SKM-1 treated with dmso at 0.1 percent for 144 hours (cell line): Measurements from ENCODE around the gene LRPPRC.

Source experiments
- DNase-seq: peaks from one replicate; lab custom pipeline; 2025; ENCODE audit not compliant: unreplicated experiment; lab: John Stamatoyannopoulos, UW

The LRPPRC gene

GRCh38 chr2:43872151-43872550 is 123.6 kb downstream of the LRPPRC start:
- no peak for DNase-seq

DNA sequence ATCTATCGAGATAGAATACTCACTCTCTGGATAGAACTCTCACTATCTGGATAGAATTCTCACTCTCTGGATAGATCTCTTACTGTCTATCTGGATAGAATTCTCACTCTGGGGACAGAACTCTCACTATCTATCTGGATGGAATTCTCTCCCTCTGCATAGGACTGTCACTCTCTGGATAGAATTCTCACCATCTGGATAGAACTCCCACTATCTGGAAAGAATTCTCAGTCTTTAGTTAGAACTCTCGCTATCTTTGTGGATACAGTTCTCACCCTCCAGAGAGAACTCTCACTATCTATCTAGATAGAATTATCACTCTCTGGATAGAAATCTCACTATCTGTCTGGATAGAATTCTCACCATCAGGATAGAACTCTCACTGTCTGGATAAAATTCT is 140.5 kb downstream of the LRPPRC start:
- DNase-seq: no peak

GRCh38 chr2:43854671-43855070 is 141.1 kb downstream of the LRPPRC start:
- no peak for DNase-seq

DNA sequence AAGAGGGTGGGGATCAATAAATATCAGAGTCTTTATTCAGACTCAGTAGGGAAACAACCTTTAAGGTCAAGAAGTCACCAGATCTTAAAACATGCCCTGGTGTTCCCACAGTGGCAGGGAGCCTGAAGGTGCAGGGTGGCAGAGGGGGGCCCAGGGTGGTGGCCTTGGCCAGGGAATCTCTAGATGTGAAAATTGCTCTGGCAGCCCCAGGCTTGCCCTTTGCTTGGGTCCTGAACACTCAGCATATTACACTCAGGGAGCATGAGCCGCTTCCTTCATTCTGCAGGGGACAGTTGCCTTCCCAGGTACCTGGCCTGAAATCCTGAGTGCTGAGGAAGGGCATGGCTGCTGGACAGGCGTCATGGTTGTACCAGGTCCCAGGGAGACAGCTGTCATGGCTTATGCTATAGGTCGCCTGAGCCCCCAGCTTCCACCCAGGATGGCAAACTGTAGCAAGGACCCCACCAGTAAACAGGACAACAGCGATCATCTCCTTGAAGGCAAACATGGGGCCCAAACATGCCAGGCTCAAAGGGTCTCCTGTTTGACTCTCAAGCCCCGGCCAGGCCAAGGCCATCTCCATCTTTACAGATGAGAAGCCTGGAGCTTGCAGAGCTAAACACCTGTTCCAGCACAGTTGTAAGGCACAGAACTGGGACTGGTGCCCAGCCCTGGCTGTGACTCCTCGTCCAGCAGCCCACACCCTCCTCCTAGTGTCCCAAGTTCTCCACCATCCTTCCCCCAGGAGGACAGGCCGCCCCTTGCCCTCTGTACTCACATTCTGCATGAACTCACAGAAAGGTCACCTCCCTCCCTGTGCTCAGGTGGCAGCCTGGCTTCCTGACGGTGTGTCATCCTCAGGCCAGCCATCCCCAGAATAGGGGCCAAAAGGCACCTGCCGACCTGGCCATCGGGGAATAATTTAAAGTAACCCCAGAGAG is 142.4 kb downstream of the LRPPRC start:
- DNase-seq: no peak

GRCh38 chr2:43852196-43852730 is 143.5 kb downstream of the LRPPRC start:
- DNase-seq: no peak

DNA sequence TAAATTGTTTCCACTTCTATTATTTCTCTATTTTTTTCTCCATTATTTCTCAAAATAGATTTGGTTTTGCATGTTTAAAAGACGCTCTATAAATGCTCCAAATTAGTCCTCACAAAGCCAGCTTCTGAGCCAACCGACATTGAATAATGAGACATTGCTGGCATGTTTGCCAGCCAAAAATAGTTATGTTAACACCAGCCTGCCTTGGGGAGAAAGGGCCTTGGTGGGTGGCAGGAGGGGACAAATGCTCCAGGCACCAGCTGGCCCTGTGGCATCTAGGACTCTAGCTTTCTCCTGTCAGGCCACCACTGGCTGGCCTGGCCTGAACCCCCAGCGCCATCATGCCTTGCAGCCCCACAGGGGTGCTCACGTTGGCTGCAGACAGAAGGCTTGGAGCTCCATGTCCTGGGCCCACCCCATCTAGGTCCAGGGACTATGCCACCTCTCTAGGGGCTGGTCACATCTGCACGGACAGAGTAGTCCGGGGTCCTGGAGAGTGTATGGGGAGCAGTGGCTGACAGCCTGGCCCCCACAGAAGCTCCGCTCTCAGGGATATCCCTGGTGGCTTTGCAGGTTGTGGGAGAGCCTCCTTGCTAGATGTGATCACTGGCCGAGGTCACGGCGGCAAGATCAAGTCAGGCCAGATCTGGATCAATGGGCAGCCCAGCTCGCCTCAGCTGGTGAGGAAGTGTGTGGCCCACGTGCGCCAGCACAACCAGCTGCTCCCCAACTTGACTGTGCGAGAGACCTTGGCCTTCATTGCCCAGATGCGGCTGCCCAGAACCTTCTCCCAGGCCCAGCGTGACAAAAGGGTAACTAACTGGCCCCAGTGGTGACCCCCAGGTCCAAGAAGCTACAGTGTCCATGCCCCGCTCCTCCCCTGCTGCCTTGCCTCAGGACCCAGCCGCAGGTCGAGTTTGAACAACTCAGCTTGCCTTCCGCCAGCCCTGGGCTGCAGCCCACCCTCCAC is 144.5 kb downstream of the LRPPRC start:
- DNase-seq: no peak

DNA sequence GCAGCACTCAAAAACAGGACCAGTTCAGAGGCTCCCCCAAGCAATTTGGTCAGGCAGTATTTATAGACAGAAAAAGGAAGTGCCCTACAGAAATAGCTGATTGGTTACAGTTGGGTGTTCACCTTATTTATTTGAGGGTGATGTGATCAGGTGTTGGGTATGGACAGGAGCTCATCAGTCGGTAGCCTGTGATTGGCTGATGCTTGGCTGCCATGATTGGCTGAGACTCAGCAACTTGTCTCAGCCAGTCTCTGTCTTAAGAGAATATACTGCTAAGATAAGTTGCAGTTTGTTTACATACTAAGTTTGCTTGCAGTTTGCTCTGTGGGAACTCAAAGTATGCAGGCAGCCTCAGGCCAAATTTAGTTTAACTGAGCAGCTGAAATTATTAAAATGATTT is 147.6 kb downstream of the LRPPRC start:
- peak; percentile 2 for DNase-seq

DNA sequence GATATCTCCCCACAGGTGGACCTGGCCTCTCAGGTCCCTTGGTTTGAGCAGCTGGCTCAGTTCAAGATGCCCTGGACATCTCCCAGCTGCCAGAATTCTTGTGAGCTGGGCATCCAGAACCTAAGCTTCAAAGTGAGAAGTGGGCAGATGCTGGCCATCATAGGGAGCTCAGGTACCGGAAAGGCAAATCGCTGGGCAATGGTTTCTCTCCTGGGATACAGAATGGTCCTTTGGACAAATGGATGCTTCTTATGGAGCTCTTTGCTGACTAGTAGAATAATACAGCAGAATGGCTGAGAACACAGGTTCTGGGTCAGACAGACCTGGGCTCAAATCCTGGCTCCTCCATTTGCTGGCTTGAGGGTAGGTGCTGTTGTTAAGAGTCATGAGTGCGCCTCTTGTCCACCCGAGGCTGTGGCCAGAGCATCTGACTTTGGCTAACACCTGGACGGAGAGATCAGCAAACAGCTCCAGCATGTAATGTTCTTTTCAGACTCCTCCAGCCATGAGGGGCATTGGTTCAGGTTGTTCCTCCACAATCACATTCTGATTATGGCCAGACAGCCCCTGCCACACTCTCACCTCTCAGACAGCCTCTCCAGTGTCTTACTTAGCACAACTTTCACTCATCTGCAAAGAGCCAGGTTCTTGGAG is 149.5 kb downstream of the LRPPRC start:
- DNase-seq: no peak

DNA sequence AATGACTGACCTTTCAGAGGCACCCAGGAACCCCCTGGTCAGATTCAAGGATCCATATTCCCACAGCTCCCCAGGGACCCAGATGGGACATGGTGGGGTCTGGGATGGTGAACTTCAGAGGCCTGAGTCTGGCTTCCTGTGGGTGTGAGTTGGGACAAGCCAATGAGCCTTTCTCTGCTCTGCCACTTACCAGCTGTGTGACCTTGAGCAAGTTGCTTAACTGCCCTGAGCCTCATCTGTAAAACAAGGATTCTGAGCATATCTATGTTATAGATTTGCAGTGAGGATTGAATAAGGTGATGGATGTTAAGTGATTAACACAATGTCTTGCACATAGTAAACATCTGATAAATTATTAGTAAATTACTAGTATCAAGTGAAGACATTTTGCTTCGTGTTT is 150.6 kb downstream of the LRPPRC start:
- DNase-seq: no peak

GRCh38 chr2:43842866-43843226 is 152.9 kb downstream of the LRPPRC start:
- DNase-seq: no peak

DNA sequence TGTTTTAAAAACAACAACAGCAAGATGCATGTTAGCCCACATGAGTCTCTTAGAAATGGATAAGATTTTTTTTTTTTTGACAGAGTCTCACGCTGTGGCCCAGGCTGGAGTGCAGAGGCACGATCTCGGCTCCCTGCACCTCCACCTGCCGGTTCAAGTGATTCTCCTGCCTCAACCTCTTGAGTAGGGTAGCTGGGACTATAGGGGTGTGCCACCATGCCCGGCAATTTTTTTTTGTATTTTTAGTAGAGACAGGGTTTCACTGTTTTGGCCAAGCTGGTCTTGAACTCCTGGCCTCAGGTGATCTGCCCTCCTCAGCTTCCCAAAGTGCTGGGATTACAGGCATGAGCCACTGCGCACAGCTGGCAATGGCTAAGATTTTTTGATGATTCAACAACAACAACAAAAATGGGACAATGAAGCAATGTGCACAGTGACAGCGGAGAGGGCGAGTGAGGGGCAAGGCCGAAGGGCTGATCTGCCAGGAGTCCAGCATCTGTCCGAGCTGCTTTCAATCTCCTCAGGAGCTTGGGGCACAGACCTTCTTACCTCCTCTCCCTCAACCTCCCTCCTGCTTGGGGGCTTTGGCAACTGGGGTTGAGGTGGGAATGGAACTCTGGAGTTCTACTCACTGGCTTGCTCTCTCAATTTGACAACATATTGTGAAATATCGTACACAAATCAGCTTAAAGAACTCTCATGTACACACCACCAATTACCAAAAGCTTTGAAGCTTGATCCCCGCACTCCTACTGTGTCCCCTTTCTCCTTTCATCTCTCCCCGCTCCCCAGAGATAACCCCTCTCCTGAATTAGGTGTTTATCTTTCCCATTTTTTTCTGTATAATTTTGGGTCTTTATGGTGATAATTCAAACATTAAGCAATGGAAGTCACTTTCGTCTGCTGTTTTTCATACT is 153.6 kb downstream of the LRPPRC start:
- no peak for DNase-seq

- no peak for DNase-seq
These were observed 154.8 kb downstream of the LRPPRC start for GRCh38 chr2:43840965-43841364.

DNA sequence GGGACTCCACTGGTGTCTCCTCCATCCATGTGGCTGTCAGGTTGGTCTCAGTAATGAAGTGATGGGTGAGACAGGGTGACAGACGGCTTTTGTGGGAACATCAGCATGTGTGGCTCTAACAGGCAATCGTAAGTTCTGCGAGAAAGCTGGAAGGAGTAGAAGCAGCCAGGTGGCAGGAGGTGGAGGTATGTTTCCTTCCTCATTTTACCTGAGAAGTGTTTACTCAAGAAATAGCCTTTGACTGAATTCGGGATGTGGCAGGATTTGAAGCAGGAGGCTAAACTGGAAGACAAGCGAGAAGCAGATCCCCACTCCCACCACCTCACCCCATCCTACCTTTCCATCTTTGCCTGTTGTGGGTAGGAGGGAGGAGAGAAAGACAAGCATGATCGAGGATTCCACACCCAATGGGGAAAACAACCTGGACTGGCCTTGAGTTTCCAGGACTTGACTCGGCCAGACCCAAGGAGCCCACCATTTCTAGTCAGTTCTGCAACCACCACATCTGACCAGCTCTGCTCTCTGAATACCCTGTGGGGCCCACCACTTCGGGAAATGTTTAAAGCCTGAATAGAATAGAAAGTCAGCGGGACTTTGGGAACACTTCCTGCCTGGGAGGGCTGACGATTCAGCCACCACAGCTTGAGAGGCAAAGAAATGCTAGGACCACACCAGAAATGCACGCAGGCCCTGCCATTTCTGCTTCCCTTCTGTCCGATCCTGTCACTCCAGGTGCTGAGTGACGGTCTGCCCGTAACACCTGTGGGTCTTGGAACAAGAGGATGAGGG is 155.8 kb downstream of the LRPPRC start:
- DNase-seq: no peak

GRCh38 chr2:43838560-43839267 is 157.1 kb downstream of the LRPPRC start, which contains the start of the genes ABCG5 and ABCG8:
Gene ABCG5 (minus strand): TSS chr2:43838839. CDS start chr2:43838679, 160 bp downstream.
Gene ABCG8 (plus strand): TSS chr2:43838971. CDS start chr2:43839054, 83 bp downstream.
- DNase-seq: no peak

GRCh38 chr2:43837831-43838559 is 157.8 kb downstream of the LRPPRC start:
- no peak for DNase-seq

- no peak for DNase-seq
These were observed 158.8 kb downstream of the LRPPRC start for GRCh38 chr2:43837033-43837432.
